ENCODE data around the gene TOP2A. TPM values are rescaled to one million over a fixed set of nuclear protein-coding genes. Genes with fewer than 3 reads are reported as not detected.
A peak's percentile ranks its signal among the peaks of the same experiment; 100 is the strongest.

Gene TOP2A
- total RNA-seq, 4 donors from 2014 or later = 5.7 to 11.9 (median 8.2) TPM

GRCh38 chr17:40445751-40446468, 28.2 kb upstream of the TOP2A start:
- no peak for TF ChIP-seq POLR2A (IDR thresholded peaks at IDR 0.05)
- TF ChIP-seq, protein P1, sequence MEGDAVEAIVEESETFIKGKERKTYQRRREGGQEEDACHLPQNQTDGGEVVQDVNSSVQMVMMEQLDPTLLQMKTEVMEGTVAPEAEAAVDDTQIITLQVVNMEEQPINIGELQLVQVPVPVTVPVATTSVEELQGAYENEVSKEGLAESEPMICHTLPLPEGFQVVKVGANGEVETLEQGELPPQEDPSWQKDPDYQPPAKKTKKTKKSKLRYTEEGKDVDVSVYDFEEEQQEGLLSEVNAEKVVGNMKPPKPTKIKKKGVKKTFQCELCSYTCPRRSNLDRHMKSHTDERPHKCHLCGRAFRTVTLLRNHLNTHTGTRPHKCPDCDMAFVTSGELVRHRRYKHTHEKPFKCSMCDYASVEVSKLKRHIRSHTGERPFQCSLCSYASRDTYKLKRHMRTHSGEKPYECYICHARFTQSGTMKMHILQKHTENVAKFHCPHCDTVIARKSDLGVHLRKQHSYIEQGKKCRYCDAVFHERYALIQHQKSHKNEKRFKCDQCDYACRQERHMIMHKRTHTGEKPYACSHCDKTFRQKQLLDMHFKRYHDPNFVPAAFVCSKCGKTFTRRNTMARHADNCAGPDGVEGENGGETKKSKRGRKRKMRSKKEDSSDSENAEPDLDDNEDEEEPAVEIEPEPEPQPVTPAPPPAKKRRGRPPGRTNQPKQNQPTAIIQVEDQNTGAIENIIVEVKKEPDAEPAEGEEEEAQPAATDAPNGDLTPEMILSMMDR (IDR thresholded peaks at IDR 0.05) = no peak
- 60 to 64% methylated on average over 11 of the region's 11 CpGs for WGBS, 2 donors
- H3K4me3 ChIP-seq (ENCODE audit: low read depth, poor library complexity, severe bottlenecking) = peak overlapping the region; percentile 25
- intact Hi-C loops (cut with DNase I; ENCODE audit: low total_unique reads) = loop anchor here (10.0 kb wide), 1 partner anchor 89 kb away; no protein-coding TSS in a partner anchor
- no peak for DNase-seq (ENCODE audit: low spot score in 2 of 2)

- TF ChIP-seq, protein P1 (IDR thresholded peaks at IDR 0.05) = no peak
- TF ChIP-seq POLR2A (IDR thresholded peaks at IDR 0.05) = no peak
- WGBS, 2 donors = 17 to 21% methylated on average over 14 to 15 of the region's 15 CpGs
- intact Hi-C loops (cut with DNase I; ENCODE audit: low total_unique reads) = loop anchor here (10.0 kb wide), 1 partner anchor 91 kb away; no protein-coding TSS in a partner anchor
- H3K4me3 ChIP-seq (ENCODE audit: low read depth, poor library complexity, severe bottlenecking) = peak overlapping the region; percentile 31
- no peak for DNase-seq (ENCODE audit: low spot score in 2 of 2)
Observed at GRCh38 chr17:40443988-40444899, 26.5 kb upstream of the TOP2A start.

DNA sequence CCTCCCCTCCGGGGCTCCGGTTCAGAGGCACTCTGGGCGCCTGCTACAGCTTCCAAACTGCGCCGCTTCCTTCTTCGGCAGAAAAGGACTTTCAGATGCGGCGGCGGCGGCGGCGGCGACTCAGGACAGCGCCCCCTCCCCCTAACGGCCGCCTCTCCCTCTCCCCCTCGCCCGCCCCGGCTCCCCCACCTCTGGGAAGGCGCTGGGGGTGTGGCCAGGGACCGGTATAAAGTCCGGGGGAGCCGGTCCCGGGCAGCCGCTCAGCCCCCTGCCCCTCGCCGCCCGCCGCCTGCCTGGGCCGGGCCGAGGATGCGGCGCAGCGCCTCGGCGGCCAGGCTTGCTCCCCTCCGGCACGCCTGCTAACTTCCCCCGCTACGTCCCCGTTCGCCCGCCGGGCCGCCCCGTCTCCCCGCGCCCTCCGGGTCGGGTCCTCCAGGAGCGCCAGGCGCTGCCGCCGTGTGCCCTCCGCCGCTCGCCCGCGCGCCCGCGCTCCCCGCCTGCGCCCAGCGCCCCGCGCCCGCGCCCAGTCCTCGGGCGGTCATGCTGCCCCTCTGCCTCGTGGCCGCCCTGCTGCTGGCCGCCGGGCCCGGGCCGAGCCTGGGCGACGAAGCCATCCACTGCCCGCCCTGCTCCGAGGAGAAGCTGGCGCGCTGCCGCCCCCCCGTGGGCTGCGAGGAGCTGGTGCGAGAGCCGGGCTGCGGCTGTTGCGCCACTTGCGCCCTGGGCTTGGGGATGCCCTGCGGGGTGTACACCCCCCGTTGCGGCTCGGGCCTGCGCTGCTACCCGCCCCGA, 25.7 kb upstream of the TOP2A start, which contains the start of gene IGFBP4:
IGFBP4 (plus strand) TSS at position 255 of the 792 bp plus-strand sequence; CDS start at position 541, 286 bp downstream.
- TF ChIP-seq, protein P1 (IDR thresholded peaks at IDR 0.05) = no peak
- TF ChIP-seq POLR2A (IDR thresholded peaks at IDR 0.05) = no peak
- intact Hi-C loops (cut with DNase I; ENCODE audit: low total_unique reads) = loop anchor here (10.0 kb wide), 1 partner anchor 91 kb away; no protein-coding TSS in a partner anchor
- WGBS, 2 donors = 0 to 2% methylated on average over 15 to 46 of the region's 98 CpGs
- peak within 1 kb of the TSS; percentile 31 for H3K4me3 ChIP-seq (ENCODE audit: low read depth, poor library complexity, severe bottlenecking)
- DNase-seq (ENCODE audit: low spot score in 2 of 2) = peak; percentile 53 to 97

- 18 to 19% methylated on average over 28 to 29 of the region's 29 CpGs for WGBS, 2 donors
- no peak for TF ChIP-seq POLR2A (IDR thresholded peaks at IDR 0.05)
- TF ChIP-seq, protein P1 (IDR thresholded peaks at IDR 0.05) = no peak
- intact Hi-C loops (cut with DNase I; ENCODE audit: low total_unique reads) = loop anchor here (10.0 kb wide), 1 partner anchor 92 kb away; no protein-coding TSS in a partner anchor
- no peak for DNase-seq (ENCODE audit: low spot score in 2 of 2)
- H3K4me3 ChIP-seq (ENCODE audit: low read depth, poor library complexity, severe bottlenecking) = peak overlapping the region; percentile 31
Observed at GRCh38 chr17:40442392-40443195, 24.9 kb upstream of the TOP2A start.
